RPMI8226 (cell line): ENCODE measurements around the gene KRTAP10-3.
A peak's percentile ranks its signal among the peaks of the same experiment; 100 is the strongest.
"Not testable (repeated sequence)": the region's sequence is repeated elsewhere in the genome, so short reads cannot be mapped to it uniquely, and the experiment has no call there.

ENCODE experiments used
- DNase-seq: peaks from one replicate; pipeline ENCODE4 v3.0.0-alpha.2; 2015

Gene KRTAP10-3

GRCh38 chr21:44569861-44570517, 11.4 kb upstream of the KRTAP10-3 start:
- no peak for DNase-seq

GRCh38 chr21:44568667-44569556, 10.3 kb upstream of the KRTAP10-3 start:
- DNase-seq, result peak; percentile 47

- no peak for DNase-seq
Observed at GRCh38 chr21:44568261-44568660, 9.7 kb upstream of the KRTAP10-3 start.

- no peak for DNase-seq
Observed at GRCh38 chr21:44567481-44568171, 9.0 kb upstream of the KRTAP10-3 start.

- peak; percentile 32 for DNase-seq
Observed at GRCh38 chr21:44566403-44566802, 7.8 kb upstream of the KRTAP10-3 start.

- DNase-seq, result no peak
Observed at GRCh38 chr21:44564886-44565598, 6.4 kb upstream of the KRTAP10-3 start.

GRCh38 chr21:44564099-44564498, 5.5 kb upstream of the KRTAP10-3 start:
- DNase-seq, result no peak

- DNase-seq, result not testable (repeated sequence)
Observed at GRCh38 chr21:44558329-44558675, 293 bp downstream of the KRTAP10-3 start.

GRCh38 chr21:44557491-44558328, 885 bp downstream of the KRTAP10-3 start:
- DNase-seq, result no peak

- DNase-seq, result peak; percentile 88
Observed at GRCh38 chr21:44556879-44557278, 1.7 kb downstream of the KRTAP10-3 start.

- DNase-seq, result no peak
Observed at GRCh38 chr21:44555200-44555875, 3.3 kb downstream of the KRTAP10-3 start.

- DNase-seq, result no peak
Observed at GRCh38 chr21:44552681-44553080, 5.9 kb downstream of the KRTAP10-3 start.

GRCh38 chr21:44552136-44552535, 6.5 kb downstream of the KRTAP10-3 start:
- no peak for DNase-seq

GRCh38 chr21:44551340-44551961, 7.1 kb downstream of the KRTAP10-3 start, which contains the start of gene KRTAP10-2:
KRTAP10-2 (minus strand) TSS chr21:44551505; CDS start chr21:44551458, 47 bp downstream.
- DNase-seq, result no peak

- DNase-seq, result no peak
Observed at GRCh38 chr21:44550807-44551206, 7.8 kb downstream of the KRTAP10-3 start.

GRCh38 chr21:44550285-44550684, 8.3 kb downstream of the KRTAP10-3 start:
- not testable (repeated sequence) for DNase-seq

GRCh38 chr21:44549525-44550211, 8.9 kb downstream of the KRTAP10-3 start:
- DNase-seq, result no peak

GRCh38 chr21:44548922-44549321, 9.7 kb downstream of the KRTAP10-3 start:
- DNase-seq, result no peak

GRCh38 chr21:44548381-44548780, 10.2 kb downstream of the KRTAP10-3 start:
- DNase-seq, result no peak

GRCh38 chr21:44547656-44548331, 10.8 kb downstream of the KRTAP10-3 start:
- DNase-seq, result no peak
